ENCODE measurements around the gene SAP30BP.

DNA sequence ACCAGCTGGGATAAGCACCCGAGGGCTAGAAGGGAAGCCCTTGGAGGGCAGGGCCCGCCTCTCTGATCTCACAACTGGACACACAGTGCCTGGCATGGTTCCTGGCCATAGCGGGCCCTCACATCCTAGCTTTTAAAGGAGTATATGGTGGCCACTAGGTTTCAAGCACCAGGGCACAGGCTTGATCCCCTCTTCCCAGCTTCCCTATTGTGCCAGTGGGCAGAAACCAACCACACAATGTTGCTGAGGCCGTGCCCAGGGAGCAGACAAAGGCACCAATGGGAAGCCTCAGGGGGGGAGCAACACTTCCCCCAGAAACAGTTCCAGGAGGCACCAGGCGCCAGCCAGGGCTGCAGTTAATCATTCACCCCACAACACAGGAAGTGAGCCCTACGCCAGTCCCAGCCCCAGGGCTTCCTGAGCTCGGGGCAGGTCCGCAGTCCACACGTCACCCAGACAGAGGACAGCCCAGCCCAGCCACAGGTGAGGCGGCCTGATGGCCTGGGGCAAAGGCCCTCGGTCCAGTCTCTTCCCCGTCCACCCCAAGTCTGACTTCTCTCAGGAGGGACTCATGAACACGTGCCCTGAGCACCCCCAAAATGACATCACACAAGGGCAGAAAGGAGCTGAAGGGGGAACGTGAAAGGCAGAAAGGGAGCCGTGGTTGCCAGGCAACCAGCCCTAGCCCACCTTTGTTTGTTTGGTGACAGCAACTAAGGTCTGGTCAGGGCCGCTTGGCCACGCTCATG lies 21.1 kb upstream of the SAP30BP start:
- TF ChIP-seq ARNTL (CRISPR knock-in tag; IDR thresholded peaks at IDR 0.05; ENCODE audit: borderline replicate concordance, low read depth) (no peak), ZFP30 (CRISPR knock-in tag; IDR thresholded peaks at IDR 0.05) (no peak), TOX (CRISPR knock-in tag; IDR thresholded peaks at IDR 0.05; ENCODE audit: borderline replicate concordance) (no peak), ZFP3 (CRISPR knock-in tag; IDR thresholded peaks at IDR 0.05) (no peak), PPARA (CRISPR knock-in tag; IDR thresholded peaks at IDR 0.05; ENCODE audit: borderline replicate concordance) (no peak), RARB (CRISPR knock-in tag; IDR thresholded peaks at IDR 0.05) (no peak), TCF4 (CRISPR knock-in tag; IDR thresholded peaks at IDR 0.05; ENCODE audit: borderline replicate concordance) (no peak), ZNF8 (CRISPR knock-in tag; IDR thresholded peaks at IDR 0.05) (no peak), ESRRG (CRISPR knock-in tag; IDR thresholded peaks at IDR 0.05) (no peak)
- TF ChIP-seq, protein P1, sequence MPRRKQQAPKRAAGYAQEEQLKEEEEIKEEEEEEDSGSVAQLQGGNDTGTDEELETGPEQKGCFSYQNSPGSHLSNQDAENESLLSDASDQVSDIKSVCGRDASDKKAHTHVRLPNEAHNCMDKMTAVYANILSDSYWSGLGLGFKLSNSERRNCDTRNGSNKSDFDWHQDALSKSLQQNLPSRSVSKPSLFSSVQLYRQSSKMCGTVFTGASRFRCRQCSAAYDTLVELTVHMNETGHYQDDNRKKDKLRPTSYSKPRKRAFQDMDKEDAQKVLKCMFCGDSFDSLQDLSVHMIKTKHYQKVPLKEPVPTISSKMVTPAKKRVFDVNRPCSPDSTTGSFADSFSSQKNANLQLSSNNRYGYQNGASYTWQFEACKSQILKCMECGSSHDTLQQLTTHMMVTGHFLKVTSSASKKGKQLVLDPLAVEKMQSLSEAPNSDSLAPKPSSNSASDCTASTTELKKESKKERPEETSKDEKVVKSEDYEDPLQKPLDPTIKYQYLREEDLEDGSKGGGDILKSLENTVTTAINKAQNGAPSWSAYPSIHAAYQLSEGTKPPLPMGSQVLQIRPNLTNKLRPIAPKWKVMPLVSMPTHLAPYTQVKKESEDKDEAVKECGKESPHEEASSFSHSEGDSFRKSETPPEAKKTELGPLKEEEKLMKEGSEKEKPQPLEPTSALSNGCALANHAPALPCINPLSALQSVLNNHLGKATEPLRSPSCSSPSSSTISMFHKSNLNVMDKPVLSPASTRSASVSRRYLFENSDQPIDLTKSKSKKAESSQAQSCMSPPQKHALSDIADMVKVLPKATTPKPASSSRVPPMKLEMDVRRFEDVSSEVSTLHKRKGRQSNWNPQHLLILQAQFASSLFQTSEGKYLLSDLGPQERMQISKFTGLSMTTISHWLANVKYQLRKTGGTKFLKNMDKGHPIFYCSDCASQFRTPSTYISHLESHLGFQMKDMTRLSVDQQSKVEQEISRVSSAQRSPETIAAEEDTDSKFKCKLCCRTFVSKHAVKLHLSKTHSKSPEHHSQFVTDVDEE (CRISPR knock-in tag; IDR thresholded peaks at IDR 0.05), result no peak
- TF ChIP-seq, protein P2, sequence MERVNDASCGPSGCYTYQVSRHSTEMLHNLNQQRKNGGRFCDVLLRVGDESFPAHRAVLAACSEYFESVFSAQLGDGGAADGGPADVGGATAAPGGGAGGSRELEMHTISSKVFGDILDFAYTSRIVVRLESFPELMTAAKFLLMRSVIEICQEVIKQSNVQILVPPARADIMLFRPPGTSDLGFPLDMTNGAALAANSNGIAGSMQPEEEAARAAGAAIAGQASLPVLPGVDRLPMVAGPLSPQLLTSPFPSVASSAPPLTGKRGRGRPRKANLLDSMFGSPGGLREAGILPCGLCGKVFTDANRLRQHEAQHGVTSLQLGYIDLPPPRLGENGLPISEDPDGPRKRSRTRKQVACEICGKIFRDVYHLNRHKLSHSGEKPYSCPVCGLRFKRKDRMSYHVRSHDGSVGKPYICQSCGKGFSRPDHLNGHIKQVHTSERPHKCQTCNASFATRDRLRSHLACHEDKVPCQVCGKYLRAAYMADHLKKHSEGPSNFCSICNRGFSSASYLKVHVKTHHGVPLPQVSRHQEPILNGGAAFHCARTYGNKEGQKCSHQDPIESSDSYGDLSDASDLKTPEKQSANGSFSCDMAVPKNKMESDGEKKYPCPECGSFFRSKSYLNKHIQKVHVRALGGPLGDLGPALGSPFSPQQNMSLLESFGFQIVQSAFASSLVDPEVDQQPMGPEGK (CRISPR knock-in tag; IDR thresholded peaks at IDR 0.05; ENCODE audit: borderline replicate concordance), result no peak
- TF ChIP-seq, protein P3, sequence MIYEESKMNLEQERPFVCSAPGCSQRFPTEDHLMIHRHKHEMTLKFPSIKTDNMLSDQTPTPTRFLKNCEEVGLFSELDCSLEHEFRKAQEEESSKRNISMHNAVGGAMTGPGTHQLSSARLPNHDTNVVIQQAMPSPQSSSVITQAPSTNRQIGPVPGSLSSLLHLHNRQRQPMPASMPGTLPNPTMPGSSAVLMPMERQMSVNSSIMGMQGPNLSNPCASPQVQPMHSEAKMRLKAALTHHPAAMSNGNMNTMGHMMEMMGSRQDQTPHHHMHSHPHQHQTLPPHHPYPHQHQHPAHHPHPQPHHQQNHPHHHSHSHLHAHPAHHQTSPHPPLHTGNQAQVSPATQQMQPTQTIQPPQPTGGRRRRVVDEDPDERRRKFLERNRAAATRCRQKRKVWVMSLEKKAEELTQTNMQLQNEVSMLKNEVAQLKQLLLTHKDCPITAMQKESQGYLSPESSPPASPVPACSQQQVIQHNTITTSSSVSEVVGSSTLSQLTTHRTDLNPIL (CRISPR knock-in tag; IDR thresholded peaks at IDR 0.05; ENCODE audit: low read depth), result no peak
